Fibroblast of lung (primary cell): ENCODE measurements around the gene PRKAG2.

Experiments
- CTCF ChIP-seq, 2 donors: IDR thresholded peaks in 1 of 2; conservative IDR thresholded peaks in 1 of 2; 1 replicate in 1 of 2; 2 replicates in 1 of 2; pipeline ENCODE4 v1.5.1; 2011 to 2012; ENCODE audit warnings: low read length in 2 of 2, control low read depth in 1 of 2, inconsistent platforms in 1 of 2, low read depth in 1 of 2, mild to moderate bottlenecking in 1 of 2
- EZH2 ChIP-seq: IDR thresholded peaks from 2 replicates; pipeline ENCODE4 v1.5.1; 2012; ENCODE audit warnings: low read length, control low read depth, mild to moderate bottlenecking; ENCODE audit errors: missing control alignments

- TF ChIP-seq CTCF (conservative IDR thresholded peaks at IDR 0.05 in 1 of 2, IDR thresholded peaks at IDR 0.05 in 1 of 2; ENCODE audit: low read depth in 1 of 2, low read length in 2 of 2) (no peak), EZH2 (no peak)
Observed at GRCh38 chr7:151540146-151540545, 336.8 kb downstream of the PRKAG2 start.
